GM18909 (cell line): ENCODE measurements around the gene RIPOR1.
"Not testable (repeated sequence)": the region's sequence is repeated elsewhere in the genome, so short reads cannot be mapped to it uniquely, and the experiment has no call there.

Experiments used
- ATAC-seq: cut with Tn5 transposase; IDR thresholded peaks from one replicate; pipeline ENCODE4 v1.9.1; 2021; ENCODE audit warnings: mild to moderate bottlenecking; ENCODE audit not compliant: unreplicated experiment, poor library complexity

The RIPOR1 gene, protein sequence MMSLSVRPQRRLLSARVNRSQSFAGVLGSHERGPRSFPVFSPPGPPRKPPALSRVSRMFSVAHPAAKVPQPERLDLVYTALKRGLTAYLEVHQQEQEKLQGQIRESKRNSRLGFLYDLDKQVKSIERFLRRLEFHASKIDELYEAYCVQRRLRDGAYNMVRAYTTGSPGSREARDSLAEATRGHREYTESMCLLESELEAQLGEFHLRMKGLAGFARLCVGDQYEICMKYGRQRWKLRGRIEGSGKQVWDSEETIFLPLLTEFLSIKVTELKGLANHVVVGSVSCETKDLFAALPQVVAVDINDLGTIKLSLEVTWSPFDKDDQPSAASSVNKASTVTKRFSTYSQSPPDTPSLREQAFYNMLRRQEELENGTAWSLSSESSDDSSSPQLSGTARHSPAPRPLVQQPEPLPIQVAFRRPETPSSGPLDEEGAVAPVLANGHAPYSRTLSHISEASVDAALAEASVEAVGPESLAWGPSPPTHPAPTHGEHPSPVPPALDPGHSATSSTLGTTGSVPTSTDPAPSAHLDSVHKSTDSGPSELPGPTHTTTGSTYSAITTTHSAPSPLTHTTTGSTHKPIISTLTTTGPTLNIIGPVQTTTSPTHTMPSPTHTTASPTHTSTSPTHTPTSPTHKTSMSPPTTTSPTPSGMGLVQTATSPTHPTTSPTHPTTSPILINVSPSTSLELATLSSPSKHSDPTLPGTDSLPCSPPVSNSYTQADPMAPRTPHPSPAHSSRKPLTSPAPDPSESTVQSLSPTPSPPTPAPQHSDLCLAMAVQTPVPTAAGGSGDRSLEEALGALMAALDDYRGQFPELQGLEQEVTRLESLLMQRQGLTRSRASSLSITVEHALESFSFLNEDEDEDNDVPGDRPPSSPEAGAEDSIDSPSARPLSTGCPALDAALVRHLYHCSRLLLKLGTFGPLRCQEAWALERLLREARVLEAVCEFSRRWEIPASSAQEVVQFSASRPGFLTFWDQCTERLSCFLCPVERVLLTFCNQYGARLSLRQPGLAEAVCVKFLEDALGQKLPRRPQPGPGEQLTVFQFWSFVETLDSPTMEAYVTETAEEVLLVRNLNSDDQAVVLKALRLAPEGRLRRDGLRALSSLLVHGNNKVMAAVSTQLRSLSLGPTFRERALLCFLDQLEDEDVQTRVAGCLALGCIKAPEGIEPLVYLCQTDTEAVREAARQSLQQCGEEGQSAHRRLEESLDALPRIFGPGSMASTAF

DNA sequence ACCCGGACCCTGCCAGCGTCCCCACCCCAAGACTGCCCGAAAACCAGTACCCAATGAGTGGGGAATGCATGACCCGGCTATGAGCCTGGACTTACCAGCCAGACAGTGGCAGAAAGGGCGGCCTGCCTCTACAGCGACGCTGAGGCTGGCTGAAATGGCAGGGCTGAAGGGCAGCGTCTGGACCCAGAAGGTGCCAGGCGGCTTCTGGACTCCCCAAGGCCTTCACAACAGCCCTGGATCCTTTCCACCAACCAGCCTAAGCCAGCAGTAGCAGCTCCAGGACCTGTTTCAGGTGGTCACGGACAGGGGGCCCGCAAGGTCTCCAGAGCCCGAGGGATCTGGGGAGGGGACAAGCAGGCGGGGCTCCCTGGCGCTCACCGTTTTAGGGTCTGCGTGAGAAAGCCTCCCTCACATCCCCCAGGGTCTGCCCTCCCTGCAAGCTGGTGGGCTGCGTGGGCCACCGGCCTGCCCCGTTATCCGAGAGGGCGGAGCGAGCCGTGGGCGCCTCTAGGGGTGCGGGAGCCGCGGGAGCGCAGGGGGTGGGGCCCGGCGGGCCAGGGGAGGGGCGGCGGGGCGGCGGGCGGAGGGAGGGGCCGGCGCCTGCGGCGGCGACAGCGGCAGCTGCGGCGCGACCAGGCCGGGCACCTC, at the start of gene RIPOR1:
Gene RIPOR1, plus strand, starts transcription at position 608 of the 648 bp plus-strand sequence. CDS start 9,618 bp downstream, outside the sequence.
- peak; percentile 25 for ATAC-seq

GRCh38 chr16:67480833-67481560, 47.6 kb upstream of the RIPOR1 start, which contains the start of gene ATP6V0D1:
Gene ATP6V0D1, minus strand, starts transcription at chr16:67481157. Its CDS starts 71 bp downstream, at chr16:67481086.
- ATAC-seq = peak; percentile 93

- ATAC-seq = peak; percentile 12
Measured at GRCh38 chr16:67481561-67482232, 46.9 kb upstream of the RIPOR1 start.

DNA sequence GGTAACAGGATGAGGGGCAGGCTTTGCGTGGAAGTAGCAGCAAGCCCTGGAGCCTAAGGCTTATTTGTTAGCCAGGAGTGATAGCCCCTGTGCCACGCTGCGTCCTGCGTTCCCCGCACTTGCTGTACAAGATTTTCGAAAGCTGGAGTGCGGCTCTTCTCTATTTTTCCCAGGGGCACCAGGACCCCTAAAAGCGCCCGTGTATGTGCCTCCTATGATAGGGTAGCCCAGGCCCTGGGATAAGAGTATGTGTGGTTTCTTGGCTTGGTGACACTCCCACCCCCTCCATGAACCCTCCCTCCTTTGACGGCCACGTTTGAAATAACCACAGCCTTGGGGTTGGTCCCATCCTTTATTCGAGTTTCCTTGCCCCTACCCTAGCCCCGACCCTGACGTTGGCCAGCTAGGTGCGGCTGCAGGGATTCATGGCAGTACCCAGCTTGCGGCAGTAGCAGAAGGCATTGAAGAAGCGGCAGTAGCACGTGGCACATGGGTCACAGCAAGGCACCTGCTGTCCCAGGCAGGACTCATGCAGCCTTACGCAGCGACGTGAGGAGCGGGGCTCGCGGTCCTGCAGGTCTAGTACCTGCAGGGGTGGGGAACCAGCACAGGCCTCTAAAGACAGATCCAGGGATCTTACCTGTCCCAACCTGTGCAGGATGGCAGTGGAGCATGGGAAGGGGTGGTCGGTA, 46.2 kb upstream of the RIPOR1 start:
- ATAC-seq = no peak

GRCh38 chr16:67483150-67483549, 45.5 kb upstream of the RIPOR1 start, which contains the start of gene AGRP:
Gene AGRP, minus strand, starts transcription at chr16:67483547. Its CDS starts 149 bp downstream, at chr16:67483398.
- no peak for ATAC-seq

- ATAC-seq = no peak
Measured at GRCh38 chr16:67483731-67484525, 44.7 kb upstream of the RIPOR1 start.

DNA sequence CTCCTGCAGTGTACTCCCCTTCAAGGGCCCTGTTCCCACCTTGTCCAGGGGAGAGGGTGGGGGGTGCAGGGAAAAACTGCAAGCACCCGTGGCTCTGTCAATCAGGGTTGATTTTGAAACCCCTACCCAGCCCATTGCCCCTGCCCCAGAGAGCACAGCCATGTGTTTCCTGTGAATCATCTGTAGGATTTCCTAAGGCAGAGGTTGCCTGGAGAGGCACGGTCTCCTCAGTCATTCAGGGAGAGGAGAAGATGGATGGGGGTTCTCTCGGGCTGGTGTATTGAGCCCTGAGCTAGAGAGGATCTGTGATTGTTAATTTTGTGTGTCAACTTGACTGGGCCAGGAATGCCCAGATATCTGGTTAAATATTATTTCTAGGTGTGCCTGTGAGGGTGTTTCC, 41.8 kb upstream of the RIPOR1 start:
- no peak for ATAC-seq

DNA sequence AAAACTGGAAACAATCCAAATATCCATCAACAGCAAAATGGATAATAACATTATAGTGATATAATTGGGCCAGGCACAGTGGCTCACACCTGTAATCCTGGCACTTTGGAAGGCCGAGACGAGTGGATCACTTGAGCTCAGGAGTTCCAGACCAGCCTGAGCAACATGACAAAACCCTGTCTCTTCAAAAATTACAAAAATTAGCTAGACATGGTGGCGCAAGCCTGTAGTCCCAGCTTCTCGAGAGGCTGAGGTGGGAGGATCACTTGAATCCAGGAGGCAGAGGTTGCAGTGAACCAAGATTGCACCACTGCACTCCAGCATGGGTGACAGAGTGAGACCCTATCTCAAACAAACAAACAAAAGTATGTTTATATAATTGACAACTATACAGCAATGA, 41.1 kb upstream of the RIPOR1 start:
- not testable (repeated sequence) for ATAC-seq

GRCh38 chr16:67489401-67490083, 39.1 kb upstream of the RIPOR1 start:
- no peak for ATAC-seq

- no peak for ATAC-seq
Measured at GRCh38 chr16:67490335-67491096, 38.1 kb upstream of the RIPOR1 start.

DNA sequence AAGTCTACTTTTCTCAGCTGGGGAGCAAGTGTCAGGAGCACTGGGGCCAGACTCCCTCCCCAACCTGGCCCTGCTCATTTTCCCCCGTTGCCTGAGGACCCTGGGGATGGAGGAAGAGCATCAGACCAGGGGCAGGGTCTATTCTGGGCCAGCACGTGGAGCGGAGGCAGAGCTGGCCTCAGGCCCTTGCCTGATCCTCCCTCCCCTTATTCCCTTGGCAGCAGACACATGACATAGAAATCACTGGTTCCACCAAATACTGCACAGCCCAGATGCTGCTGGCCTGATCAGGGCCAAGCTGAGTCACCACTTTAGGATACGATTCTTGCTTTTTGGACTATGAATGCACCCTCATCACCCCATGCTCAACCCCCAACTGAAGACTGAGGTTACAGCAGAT, 29.5 kb upstream of the RIPOR1 start:
- no peak for ATAC-seq

GRCh38 chr16:67504031-67505021, 24.3 kb upstream of the RIPOR1 start:
- ATAC-seq = no peak

DNA sequence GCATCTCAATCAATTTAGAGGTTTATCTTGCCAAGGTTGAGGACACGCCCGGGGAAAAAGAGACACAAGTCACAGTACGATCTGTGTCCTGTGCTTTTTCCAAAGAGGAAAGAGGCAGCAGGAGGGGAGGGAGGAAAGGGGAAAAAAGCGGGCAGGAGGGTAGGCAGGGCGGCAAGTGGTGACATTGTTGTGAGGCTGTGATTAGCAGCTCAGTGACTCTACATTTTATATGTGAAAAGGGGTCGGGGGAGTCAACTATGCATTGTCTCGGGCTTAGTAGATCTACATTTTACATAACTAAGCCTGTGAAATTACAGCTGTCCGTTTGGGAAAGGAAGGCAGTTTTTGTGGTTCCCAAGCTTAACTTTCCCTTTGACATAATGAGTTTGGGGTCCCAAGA, 22.2 kb upstream of the RIPOR1 start:
- ATAC-seq = no peak

DNA sequence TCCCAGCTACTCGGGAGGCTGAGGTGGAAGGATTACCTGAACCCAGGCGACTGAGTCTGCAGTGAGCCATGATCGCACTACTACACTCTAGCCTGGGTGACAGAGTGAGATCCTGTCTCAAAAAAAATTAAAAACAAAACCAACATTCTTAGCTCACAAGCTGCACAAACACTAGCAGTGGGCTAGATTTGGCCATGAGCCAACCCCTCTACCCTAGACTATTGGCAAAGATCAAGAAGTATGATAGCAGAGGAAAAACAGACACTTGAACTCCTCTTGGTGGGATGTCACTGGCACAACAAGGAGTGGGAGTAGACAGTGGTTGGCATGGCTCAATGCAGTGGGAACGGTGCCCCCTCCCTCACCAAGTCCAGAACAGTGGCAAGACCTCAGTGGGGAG, 19.6 kb upstream of the RIPOR1 start:
- ATAC-seq = no peak

- ATAC-seq = not testable (repeated sequence)
Measured at GRCh38 chr16:67513892-67514291, 14.7 kb upstream of the RIPOR1 start.
